H1 (cell line): ENCODE measurements around the gene MRTFB. TPM values are rescaled to one million over a fixed set of nuclear protein-coding genes. Genes with fewer than 3 reads are reported as not detected.

Source experiments
- CTCF ChIA-PET: fragments of 300-600 bp; sonication (Branson Sonifier 250); formaldehyde crosslinking; loops from one replicate; lab custom pipeline; 2021; ENCODE audit not compliant: partially characterized antibody; lab: Charles Lee
- POLR2A ChIA-PET: fragments of 300-600 bp; sonication (Branson Sonifier 250); formaldehyde crosslinking; loops from one replicate; lab custom pipeline; 2021; ENCODE audit warnings: inconsistent platforms; ENCODE audit not compliant: partially characterized antibody; lab: Charles Lee
- DNase-seq, 2 experiments: peaks; one replicate each; pipeline versions ENCODE4 v3.0.0 to v3.0.0-alpha.2; 2010 to 2022; ENCODE audit warnings: low spot score in 2 of 2, low read depth in 1 of 2, mixed read lengths in 1 of 2
- FAIRE-seq: peaks from 2 replicates; lab custom pipeline; 2011; peaks lifted over from hg19 to GRCh38; lab: Jason Lieb, UNC
- H2AFZ ChIP-seq: 2 replicates; pipeline ENCODE4 v1.8.1; 2012; ENCODE audit warnings: low read length, inconsistent platforms
- H2AK5ac ChIP-seq: 2 replicates; pipeline ENCODE4 v1.6.1; 2013; ENCODE audit warnings: low read depth, low read length
- H2BK120ac ChIP-seq: replicated peaks from 2 replicates; pipeline ENCODE3; 2013; ENCODE audit warnings: low read depth, low read length, inconsistent platforms
- H2BK12ac ChIP-seq: 2 replicates; pipeline ENCODE4 v1.6.1; 2013; ENCODE audit warnings: low read depth, low read length
- H2BK15ac ChIP-seq: 2 replicates; pipeline ENCODE4 v1.6.1; 2013; ENCODE audit warnings: low read length
- H2BK20ac ChIP-seq: 2 replicates; pipeline ENCODE4 v1.6.1; 2013; ENCODE audit warnings: low read length
- H2BK5ac ChIP-seq: 2 replicates; pipeline ENCODE4 v1.6.1; 2013; ENCODE audit warnings: low read depth, low read length
- H3K14ac ChIP-seq: 2 replicates; pipeline ENCODE4 v1.6.1; 2013; ENCODE audit warnings: inconsistent platforms; ENCODE audit not compliant: insufficient read length
- H3K18ac ChIP-seq: 2 replicates; pipeline ENCODE4 v1.6.1; 2013; ENCODE audit warnings: low read length; ENCODE audit errors: extremely low read depth
- H3K23ac ChIP-seq: 2 replicates; pipeline ENCODE4 v1.6.1; 2013; ENCODE audit warnings: inconsistent platforms; ENCODE audit not compliant: insufficient read length
- H3K23me2 ChIP-seq: 2 replicates; pipeline ENCODE4 v1.6.1; 2013; ENCODE audit warnings: low read depth, low read length
- H3K27ac ChIP-seq: 2 replicates; pipeline ENCODE4 v1.6.1; 2011; ENCODE audit warnings: low read depth, low read length, inconsistent platforms
- H3K27me3 ChIP-seq, 4 experiments: replicated peaks in 1 of 4; 1 replicate in 1 of 4; 2 replicates in 3 of 4; pipeline versions ENCODE4 v1.6.1 to v1.8.1; 2011 to 2013; ENCODE audit warnings: low read length in 3 of 4, mild to moderate bottlenecking in 3 of 4, inconsistent platforms in 2 of 4, mixed read lengths in 2 of 4, moderate library complexity in 1 of 4; ENCODE audit not compliant: control insufficient read depth in 3 of 4, insufficient read depth in 3 of 4; ENCODE audit errors: extremely low read depth in 1 of 4
- H3K36me3 ChIP-seq, 4 experiments: 2 replicates each; pipeline versions ENCODE4 v1.6.1 to v1.8.1; 2011 to 2013; ENCODE audit warnings: mild to moderate bottlenecking in 4 of 4, low read length in 3 of 4, moderate library complexity in 2 of 4, control low read depth in 1 of 4, inconsistent platforms in 1 of 4; ENCODE audit not compliant: insufficient read depth in 4 of 4, control insufficient read depth in 2 of 4
- H3K4ac ChIP-seq: replicated peaks from 2 replicates; pipeline ENCODE3; 2013; ENCODE audit warnings: low read length, low read depth, mixed read lengths, inconsistent platforms; ENCODE audit not compliant: insufficient read length
- H3K4me1 ChIP-seq, 4 experiments: replicated peaks in 1 of 4; 1 replicate in 1 of 4; 2 replicates in 3 of 4; pipeline versions ENCODE4 v1.6.1 to v1.8.1; 2011 to 2013; ENCODE audit warnings: low read length in 3 of 4, inconsistent platforms in 2 of 4, mixed read lengths in 1 of 4; ENCODE audit not compliant: insufficient read depth in 4 of 4, control insufficient read depth in 3 of 4
- H3K4me2 ChIP-seq, 2 experiments: 2 replicates each; pipeline versions ENCODE4 v1.6.1 to v1.8.1; 2011 to 2013; ENCODE audit warnings: low read depth in 2 of 2, low read length in 2 of 2, control low read depth in 1 of 2, inconsistent platforms in 1 of 2, mild to moderate bottlenecking in 1 of 2; ENCODE audit not compliant: insufficient read depth in 1 of 2
- H3K4me3 ChIP-seq, 4 experiments: fragments of 200-600, 300-600 bp in 1 of 4; sonication (generic), shearing (Covaris generic), sonication (Bioruptor Twin) in 1 of 4; 2 replicates each; pipeline versions ENCODE4 v1.5.1 to v1.8.1; 2011 to 2016; ENCODE audit warnings: low read length in 4 of 4, low read depth in 3 of 4, control low read depth in 2 of 4, inconsistent platforms in 2 of 4, mild to moderate bottlenecking in 2 of 4, mixed read lengths in 1 of 4, moderate library complexity in 1 of 4; ENCODE audit not compliant: insufficient read depth in 2 of 4; ENCODE audit errors: extremely low read depth in 1 of 4
- H3K56ac ChIP-seq: replicated peaks from 2 replicates; pipeline ENCODE3; 2013; ENCODE audit warnings: low read depth, mild to moderate bottlenecking, mixed read lengths, low read length, inconsistent platforms; ENCODE audit not compliant: insufficient read length
- H3K79me1 ChIP-seq: 2 replicates; pipeline ENCODE4 v1.6.1; 2013; ENCODE audit warnings: low read depth, low read length, control low read depth
- H3K79me2 ChIP-seq, 2 experiments: 2 replicates each; pipeline versions ENCODE4 v1.6.1 to v1.8.1; 2012 to 2013; ENCODE audit warnings: low read length in 2 of 2, mild to moderate bottlenecking in 2 of 2, inconsistent platforms in 1 of 2; ENCODE audit not compliant: insufficient read depth in 2 of 2, control insufficient read depth in 1 of 2
- H3K9ac ChIP-seq, 4 experiments: replicated peaks in 1 of 4; 1 replicate in 1 of 4; 2 replicates in 3 of 4; pipeline versions ENCODE4 v1.6.1 to v1.8.1; 2011 to 2013; ENCODE audit warnings: low read depth in 3 of 4, low read length in 3 of 4, control low read depth in 2 of 4, mild to moderate bottlenecking in 2 of 4, moderate library complexity in 2 of 4, inconsistent platforms in 1 of 4; ENCODE audit errors: extremely low read depth in 1 of 4
- H3K9me3 ChIP-seq, 2 experiments: 2 replicates each; pipeline versions ENCODE4 v1.6.1 to v1.8.1; 2012 to 2013; ENCODE audit warnings: mild to moderate bottlenecking in 2 of 2, moderate library complexity in 2 of 2, control low read depth in 1 of 2, inconsistent platforms in 1 of 2, low read depth in 1 of 2, low read length in 1 of 2, mixed read lengths in 1 of 2; ENCODE audit not compliant: insufficient read depth in 2 of 2
- H4K20me1 ChIP-seq, 2 experiments: replicated peaks in 1 of 2; 2 replicates each; pipeline versions ENCODE3 to v1.8.1; 2011 to 2013; ENCODE audit warnings: inconsistent platforms in 2 of 2, low read length in 2 of 2, mild to moderate bottlenecking in 1 of 2; ENCODE audit not compliant: insufficient read depth in 2 of 2, control insufficient read depth in 1 of 2
- H4K5ac ChIP-seq: 2 replicates; pipeline ENCODE4 v1.6.1; 2013; ENCODE audit warnings: low read length, low read depth, mixed read lengths, inconsistent platforms; ENCODE audit not compliant: insufficient read length
- H4K8ac ChIP-seq: 2 replicates; pipeline ENCODE4 v1.8.0; 2013; ENCODE audit warnings: mild to moderate bottlenecking, moderate library complexity, low read length, inconsistent platforms; ENCODE audit not compliant: insufficient read depth; ENCODE audit errors: extremely low read depth
- H4K91ac ChIP-seq: replicated peaks from 2 replicates; pipeline ENCODE3; 2013; ENCODE audit warnings: low read length, mixed read lengths, inconsistent platforms; ENCODE audit not compliant: insufficient read length
- ATF3 ChIP-seq: IDR thresholded peaks from 2 replicates; pipeline ENCODE4 v1.6.1; 2011; ENCODE audit warnings: low read depth, mild to moderate bottlenecking, low read length; ENCODE audit not compliant: insufficient read depth
- BCL11A ChIP-seq, 2 experiments: IDR thresholded peaks; one replicate each; pipeline ENCODE4 v1.6.1; 2011; ENCODE audit warnings: low read depth in 2 of 2, low read length in 2 of 2, mild to moderate bottlenecking in 2 of 2
- CBX5 ChIP-seq: fragments of 300-800, 300-1000 bp; sonication (generic); IDR thresholded peaks from 2 replicates; pipeline ENCODE4 v1.7.1; 2016; ENCODE audit warnings: antibody characterized with exemption, low read length, low read depth
- GABPA ChIP-seq: IDR thresholded peaks from 2 replicates; pipeline ENCODE4 v1.6.1; 2011; ENCODE audit warnings: mild to moderate bottlenecking, low read length, moderate library complexity, borderline replicate concordance; ENCODE audit not compliant: insufficient read depth
- KDM5A ChIP-seq: fragments of 200-600 bp; IDR thresholded peaks from 2 replicates; pipeline ENCODE4 v1.7.1; 2012; ENCODE audit warnings: mild to moderate bottlenecking, low read length, inconsistent platforms, mixed read lengths
- MAFK ChIP-seq: IDR thresholded peaks from 2 replicates; pipeline ENCODE4 v1.6.1; 2012; ENCODE audit warnings: low read depth, mild to moderate bottlenecking, improper control_type of control experiment, low read length
- NANOG ChIP-seq: IDR thresholded peaks from 2 replicates; pipeline ENCODE4 v1.6.1; 2011; ENCODE audit warnings: low read length, low read depth, mild to moderate bottlenecking, inconsistent platforms; ENCODE audit not compliant: insufficient read depth, poor library complexity, severe bottlenecking
- POLR2A ChIP-seq, 2 experiments: IDR thresholded peaks; 1 replicate in 1 of 2; 2 replicates in 1 of 2; pipeline ENCODE4 v1.6.1; 2011; ENCODE audit warnings: low read depth in 2 of 2, low read length in 2 of 2, mild to moderate bottlenecking in 2 of 2; ENCODE audit errors: control extremely low read depth in 1 of 2
- SAP30 ChIP-seq: fragments of 300-600 bp; sonication (generic); IDR thresholded peaks from 2 replicates; pipeline ENCODE4 v1.7.1; 2012; ENCODE audit warnings: low read length, moderate library complexity, mild to moderate bottlenecking, inconsistent platforms; ENCODE audit not compliant: insufficient read depth, insufficient replicate concordance
- SIX5 ChIP-seq: IDR thresholded peaks from 2 replicates; pipeline ENCODE4 v1.6.1; 2011; ENCODE audit warnings: mild to moderate bottlenecking, low read depth, low read length
- SP1 ChIP-seq: IDR thresholded peaks from 2 replicates; pipeline ENCODE4 v1.6.1; 2011; ENCODE audit warnings: low read depth, low read length
- YY1 ChIP-seq: IDR thresholded peaks from 2 replicates; pipeline ENCODE4 v1.6.1; 2011; ENCODE audit warnings: low read depth, mild to moderate bottlenecking, low read length
- ZNF274 ChIP-seq: IDR thresholded peaks from 2 replicates; pipeline ENCODE4 v1.7.0; 2012; ENCODE audit warnings: low read length, borderline replicate concordance; ENCODE audit errors: extremely low read depth
- WGBS, 2 experiments: shearing (Covaris generic) in 1 of 2; methylation state at CpG; one replicate each; pipeline versions ENCODE4 v1.1.6 to v1.1.7; 2013 to 2015; ENCODE audit warnings: low lambda C conversion rate in 2 of 2, mixed read lengths in 2 of 2, inconsistent platforms in 1 of 2, low coverage in 1 of 2, missing lambda C conversion rate in 1 of 2; ENCODE audit not compliant: insufficient replicate concordance in 2 of 2, insufficient coverage in 1 of 2, insufficient read length in 1 of 2; ENCODE audit errors: extremely low coverage in 1 of 2, missing lambda C conversion rate in 1 of 2; 5-methylcytosine and 5-hydroxymethylcytosine counted together
- polyA plus RNA-seq, 7 experiments: library from polyadenylated mRNA; depleted of rRNA in 3 of 7; stranded (reverse) in 5 of 7; unstranded in 2 of 7; fragments of >200 nt in 5 of 7; fragments of 200-250 nt in 2 of 7; gene quantifications; 1 replicate in 5 of 7; 2 replicates in 1 of 7; 4 replicates in 1 of 7; pipeline versions ENCODE4 v1.2.1 to v1.2.3, GENCODE V29; 2011 to 2013; ENCODE audit warnings: missing spikeins in 2 of 7, mixed read lengths in 2 of 7
- total RNA-seq: library from RNA; stranded (reverse); fragmentation: NEBNext Ultra II Directional; extraction: Animal tissue kit (Norgen Biotek cat#: 25700); gene quantifications from 2 replicates; pipeline ENCODE4 v1.2.1, GENCODE V29; 2021

Gene MRTFB
- total and polyA plus RNA-seq, 2 of the 8 experiments (the other 6 are each of a cell fraction or from before 2014, with no cell fraction given), result 13.5 to 34.9 TPM

DNA sequence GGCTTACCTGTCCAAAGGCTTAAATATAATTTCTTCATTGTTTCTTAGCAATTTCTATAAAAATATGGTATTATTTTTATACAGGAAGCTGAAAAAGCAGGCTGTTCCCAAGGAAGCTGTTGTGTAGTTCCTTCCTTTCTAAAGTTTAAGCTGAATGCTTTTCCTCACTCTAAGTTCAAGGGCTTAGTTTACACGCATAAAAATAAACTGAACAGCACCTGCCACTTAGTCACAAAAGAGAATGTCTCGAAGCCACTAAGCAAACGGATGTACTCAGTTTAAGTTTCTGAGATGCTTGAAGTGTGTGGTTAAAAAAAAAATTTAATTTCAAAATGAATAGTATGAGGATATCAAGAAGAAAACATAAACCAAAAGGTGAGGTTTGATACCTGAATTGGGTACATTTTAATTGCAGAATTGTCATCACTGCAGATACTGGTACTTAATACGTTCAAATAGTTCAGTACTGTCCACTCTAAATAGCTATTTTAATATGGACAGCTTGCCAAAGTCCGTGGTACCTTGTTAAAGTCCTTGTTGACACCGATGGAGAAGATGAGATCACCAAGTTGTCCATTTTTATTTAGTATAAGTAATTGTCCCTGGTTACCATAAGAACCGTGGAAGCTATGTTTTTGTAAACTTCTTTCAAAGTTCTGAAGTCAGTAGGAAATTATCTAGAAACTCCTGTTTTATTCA is 38.1 kb downstream of the MRTFB start:
- peaks cover 4 to 13% of the 10 kb centered on the region in 2 experiments for H4K20me1 ChIP-seq
- H3K4me2 ChIP-seq, result no peak overlapping the region
- H3K56ac ChIP-seq, result no peak overlapping the region
- ChIA-PET CTCF (interaction anchor here (0.5 to 1.9 kb wide), 4 partner anchors 13 to 141 kb away, joined by 3 to 8 read pairs (median 3); no protein-coding TSS in a partner anchor), POLR2A (interaction anchor here (1.7 kb wide), 1 partner anchor 12 kb away, joined by 5 read pairs; no protein-coding TSS in a partner anchor)
- H2BK5ac ChIP-seq, result no peak overlapping the region
- no peak overlapping the region for H3K9ac ChIP-seq
- H3K4ac ChIP-seq, result no peak overlapping the region
- DNase-seq (no peak), FAIRE-seq (no peak)
- H3K36me3 ChIP-seq, result no peaks in the 10 kb centered on the region
- no peak overlapping the region for H2BK120ac ChIP-seq
- no peak overlapping the region for H4K91ac ChIP-seq
- no peak overlapping the region for H3K27ac ChIP-seq
- H3K23me2 ChIP-seq, result no peaks in the 10 kb centered on the region
- no peak overlapping the region for H2AFZ ChIP-seq
- H3K79me1 ChIP-seq, result peaks cover 19% of the 10 kb centered on the region
- H3K18ac ChIP-seq, result no peak overlapping the region
- no peak overlapping the region for H2BK15ac ChIP-seq
- H3K9me3 ChIP-seq, result no peaks in the 10 kb centered on the region
- no peak overlapping the region for H3K4me3 ChIP-seq
- H3K4me1 ChIP-seq, result peaks cover 0 to 12% (median 5%) of the 10 kb centered on the region in 4 experiments; a peak in 5 of 7 replicates
- no peak overlapping the region for H3K23ac ChIP-seq
- H3K14ac ChIP-seq, result no peak overlapping the region
- no peaks in the 10 kb centered on the region for H3K27me3 ChIP-seq
- WGBS, 2 experiments, result 94% methylated on average over 7 of the region's 7 CpGs; no CpG with 5 or more reads in 1 of the 2 experiments
- H3K79me2 ChIP-seq, result peaks cover 0 to 55% of the 10 kb centered on the region in 2 experiments; a peak in 3 of 4 replicates
- H4K8ac ChIP-seq, result no peak overlapping the region
- no peak overlapping the region for H2AK5ac ChIP-seq
- no peak overlapping the region for H4K5ac ChIP-seq
- H2BK20ac ChIP-seq, result no peak overlapping the region
- H2BK12ac ChIP-seq, result no peak overlapping the region
- TF ChIP-seq YY1 (no peak), NANOG (no peak), MAFK (no peak), SIX5 (no peak), CBX5 (no peak), KDM5A (no peak), GABPA (no peak), BCL11A (IDR thresholded peaks at IDR 0.05; ENCODE audit: low read depth in 2 of 2, low read length in 2 of 2) (no peak), SP1 (no peak), POLR2A (IDR thresholded peaks at IDR 0.05; ENCODE audit: control extremely low read depth in 1 of 2, low read depth in 2 of 2, low read length in 2 of 2) (no peak), SAP30 (no peak), ATF3 (no peak), ZNF274 (no peak)
